Heart right ventricle (tissue), 16 donors: ENCODE results near the gene ZMYM3. TPM values are rescaled to one million over a fixed set of nuclear protein-coding genes. Genes with fewer than 3 reads are reported as not detected.
"Not testable (repeated sequence)": the region's sequence is repeated elsewhere in the genome, so short reads cannot be mapped to it uniquely, and the experiment has no call there.

Experiments used
- ATAC-seq, 8 donors: fragments of 200-7000 bp; cut with Tn5 transposase; one replicate each; pipeline ENCODE4 v1.9.1; 2020; ENCODE audit warnings: mild to moderate bottlenecking in 8 of 8, moderate library complexity in 8 of 8, moderate number of reproducible peaks in 1 of 8
- DNase-seq, 2 donors: peaks; one replicate each; pipeline ENCODE4 v3.0.0-alpha.2; 2020
- H3K27ac ChIP-seq, 10 donors: fragments of 200-600 bp; sonication (generic) in 2 of 10; one replicate each; pipeline versions ENCODE4 v1.5.0 to v1.8.0; 2020 to 2022; ENCODE audit warnings: mild to moderate bottlenecking in 3 of 10
- H3K27me3 ChIP-seq, 7 donors: fragments of 200-600 bp; one replicate each; pipeline ENCODE4 v1.8.0; 2021 to 2022; ENCODE audit warnings: mild to moderate bottlenecking in 2 of 7
- H3K36me3 ChIP-seq, 9 donors: fragments of 200-600 bp; sonication (generic) in 1 of 9; one replicate each; pipeline versions ENCODE4 v1.5.0 to v1.8.0; 2020 to 2022; ENCODE audit warnings: mild to moderate bottlenecking in 2 of 9
- H3K4me1 ChIP-seq, 9 donors: fragments of 200-600 bp; sonication (generic) in 1 of 9; one replicate each; pipeline versions ENCODE4 v1.5.0 to v1.8.0; 2020 to 2022; ENCODE audit warnings: mild to moderate bottlenecking in 4 of 9
- H3K4me3 ChIP-seq, 10 donors: fragments of 200-600 bp; sonication (generic) in 2 of 10; one replicate each; pipeline versions ENCODE4 v1.5.0 to v1.8.0; 2020 to 2022; ENCODE audit warnings: mild to moderate bottlenecking in 7 of 10, moderate library complexity in 2 of 10
- H3K9me3 ChIP-seq, 11 donors: fragments of 200-600 bp in 10 of 11; sonication (generic) in 2 of 11; one replicate each; pipeline versions ENCODE4 v1.5.0 to v1.8.0; 2013 to 2022; ENCODE audit warnings: mild to moderate bottlenecking in 2 of 11, control low read depth in 1 of 11, moderate library complexity in 1 of 11
- CTCF ChIP-seq, 9 donors: fragments of 200-600 bp; sonication (generic) in 2 of 9; IDR thresholded peaks; one replicate each; pipeline versions ENCODE4 v1.5.0 to v1.8.0; 2021 to 2022; ENCODE audit warnings: antibody characterized with exemption in 9 of 9, mild to moderate bottlenecking in 5 of 9, moderate library complexity in 1 of 9
- WGBS, 2 donors: extraction: QIAGEN DNeasy Blood & Tissue Kit; methylation state at CpG; one replicate each; pipeline ENCODE4 v1.1.7; 2013; ENCODE audit warnings: inconsistent platforms in 1 of 2; 5-methylcytosine and 5-hydroxymethylcytosine counted together
- intact Hi-C, 10 donors: fragments of 100-400 bp; cut with DNase I; formaldehyde crosslinking; loops; one replicate each; pipeline versions ENCODE4 v1.11.1 to v1.14.2; 2022
- long read RNA-seq, 3 donors: library from polyadenylated mRNA; unstranded; transcript quantifications; one replicate each; pipeline ENCODE4 v2.0.0, GENCODE V29; 2020 to 2021
- polyA plus RNA-seq, 2 donors: library from polyadenylated mRNA; stranded (reverse); fragments of 200-250 nt; gene quantifications; one replicate each; pipeline ENCODE4 v1.2.3, GENCODE V29; 2013
- total RNA-seq, 10 donors: library from RNA; stranded (reverse); fragmentation: NEBNext Ultra II Directional in 3 of 10; extraction: Animal tissue kit (Norgen Biotek cat#: 25700) in 3 of 10; gene quantifications; one replicate each; pipeline versions ENCODE4 v1.2.1 to v1.2.4, GENCODE V29; 2021 to 2023
- donor health status: Arrhythmogenic right ventricular cardiomyopathy.
- donor health status: ischemic (EF 13 %, LVEDD 7.1; RV severe dilation, severe dysfunction).
- donor health status: healthy with polysubstance abuse.
- donor health status: DM: no; HTN: yes; CAD: no.
- donor health status: DM: no; HTN: no; CAD: no.
- donor health status: ischemic (EF 25% LVEDD 6.9; RV normal size, moderate dysfunction).
- donor health status: ischemic (EF 25% LVEDD 5.7; RV mildly dilated, moderate dysfunction).
- donor health status: healthy.
- donor health status: DM: yes; HTN: yes; CAD: no.
- donor health status: Ischemic cardiomyopathy.
- donor health status: ischemic (EF 35%, LVEDD 5.7; RV mildly dilated, moderate dysfunction).
- donor health status: nonischemic (EF 11% LVEDD 7.7; RV severe dilation, severe dysfunction).
- donor health status: DM: yes; HTN: yes; CAD: no.
- donor health status: PGD.
- donor health status: ischemic (EF 29% LVEDD 5.4; RV normal size, mild dysfunction).
- donor health status: nonischemic (EF 23%, LVEDD 6.1; RV moderate dilation, normal function).

ZMYM3 gene
- 10 to 100 TPM; 10.3 to 18.7 (median 16.5) TPM for total RNA-seq
- 1 to 10 TPM; 4.4 to 6.2 TPM for polyA plus RNA-seq
- long read RNA-seq, donor 1, partial matches to known transcripts = 1 of 2 reads
- long read RNA-seq, donor 1, other reads (novel, unspliced or antisense) = 1 of 2 reads
- long read RNA-seq, donor 2, partial matches to known transcripts = 3 of 10 reads
- long read RNA-seq, donor 2, other reads (novel, unspliced or antisense) = 5 of 10 reads
- long read RNA-seq, donor 3, partial matches to known transcripts = 8 of 10 reads
- long read RNA-seq, donor 3, other reads (novel, unspliced or antisense) = 2 of 10 reads

- Histone ChIP-seq H3K27ac (peak within 1 kb of the TSS; percentile 79 to 92 (median 87)), H3K36me3 (peaks cover 0 to 14% (median 0%) of the 10 kb centered on the region in 9 donors), H3K4me1 (peaks cover 0 to 14% (median 6%) of the 10 kb centered on the region in 9 donors), H3K4me3 (peak within 1 kb of the TSS; percentile 40 to 83 (median 72)), H3K27me3 (peaks cover 0 to 11% (median 0%) of the 10 kb centered on the region in 7 donors), H3K9me3 (no peaks in the 10 kb centered on the region)
- DNase-seq = peak; percentile 84 to 87
- ATAC-seq = peak; percentile 94 to 98 (median 97)
- 0 to 1% methylated on average over 45 to 54 of the region's 54 CpGs for WGBS, 2 donors
- no peak for TF ChIP-seq CTCF (IDR thresholded peaks at IDR 0.05)
- intact Hi-C loops = loop anchor here in 3 of 10 donors (2.0 to 10.0 kb wide), 4 partner anchors 28 to 113 kb away; partner anchors contain the start of genes TAF1 (in 2 of the 3) and NONO (in 1 of the 3)
These were observed at the start of gene ZMYM3 for GRCh38 chrX:71254092-71254963. TSS of gene ZMYM3 (minus strand) at chrX:71254140. CDS start at chrX:71253255, 885 bp downstream.

GRCh38 chrX:71302461-71303213 is 48.7 kb upstream of the ZMYM3 start:
- intact Hi-C loops = no loop called here

GRCh38 chrX:71301195-71301924 is 47.4 kb upstream of the ZMYM3 start, which contains the start of gene ITGB1BP2:
TSS of gene ITGB1BP2 (plus strand) at chrX:71301750. CDS start at chrX:71301807, 57 bp downstream.
- Histone ChIP-seq H3K27ac (peak within 1 kb of the TSS; percentile 42 to 84 (median 74)), H3K4me3 (peak within 1 kb of the TSS in 9 of 10 donors; percentile 19 to 50 (median 40)), H3K4me1 (peaks cover 0 to 20% (median 0%) of the 10 kb centered on the region in 9 donors), H3K27me3 (no peaks in the 10 kb centered on the region), H3K36me3 (peaks cover 0 to 59% (median 20%) of the 10 kb centered on the region in 9 donors), H3K9me3 (no peaks in the 10 kb centered on the region)
- DNase-seq = peak in 1 of 2 donors; percentile 36
- peak; percentile 83 to 96 (median 90) for ATAC-seq
- 31 to 56% methylated on average over 10 of the region's 10 CpGs for WGBS, 2 donors
- TF ChIP-seq CTCF (IDR thresholded peaks at IDR 0.05) = no peak
- intact Hi-C loops = no loop called here

More at GRCh38 chrX:71302461-71303213, 48.7 kb upstream of the ZMYM3 start:
- peak overlapping the region in 9 of 10 donors; percentile 19 to 50 (median 40) for H3K4me3 ChIP-seq
- no peak for TF ChIP-seq CTCF (IDR thresholded peaks at IDR 0.05)
- peak in 4 of 8 donors; percentile 32 to 52 (median 36) for ATAC-seq
- peaks cover 0 to 20% (median 0%) of the 10 kb centered on the region in 9 donors for H3K4me1 ChIP-seq
- H3K27ac ChIP-seq = peak overlapping the region in 9 of 10 donors; percentile 42 to 84 (median 79)
- peaks cover 0 to 47% (median 9%) of the 10 kb centered on the region in 9 donors for H3K36me3 ChIP-seq
- 22 to 35% methylated on average over 5 of the region's 5 CpGs for WGBS, 2 donors
- DNase-seq = no peak
- H3K9me3 ChIP-seq = no peaks in the 10 kb centered on the region
- H3K27me3 ChIP-seq = no peaks in the 10 kb centered on the region

- Histone ChIP-seq H3K36me3 (peaks cover 0 to 68% (median 22%) of the 10 kb centered on the region in 9 donors), H3K4me1 (peaks cover 0 to 20% (median 0%) of the 10 kb centered on the region in 9 donors), H3K27ac (peak overlapping the region in 2 of 10 donors; percentile 82 to 84)
- intact Hi-C loops, H3K9me3 ChIP-seq, H3K4me3 ChIP-seq, ATAC-seq, DNase-seq, H3K27me3 ChIP-seq: not testable (repeated sequence)
- WGBS, 2 donors = 80 to 83% methylated on average over 7 of the region's 7 CpGs
These were observed 46.6 kb upstream of the ZMYM3 start for GRCh38 chrX:71300495-71300894.

- 84 to 87% methylated on average over 7 of the region's 7 CpGs for WGBS, 2 donors
- Histone ChIP-seq H3K36me3 (peaks cover 0 to 72% (median 22%) of the 10 kb centered on the region in 9 donors), H3K4me1 (peaks cover 0 to 20% (median 0%) of the 10 kb centered on the region in 9 donors)
- H3K4me3 ChIP-seq, DNase-seq, intact Hi-C loops, H3K9me3 ChIP-seq, ATAC-seq, H3K27ac ChIP-seq, H3K27me3 ChIP-seq: not testable (repeated sequence)
These were observed 46.1 kb upstream of the ZMYM3 start for GRCh38 chrX:71300064-71300463.
